NCI-H187 (cell line): ENCODE measurements around the gene UBE4A.
A peak's percentile ranks its signal among the peaks of the same experiment; 100 is the strongest.
"Not testable (repeated sequence)": the region's sequence is repeated elsewhere in the genome, so short reads cannot be mapped to it uniquely, and the experiment has no call there.

Source experiments
- DNase-seq, 2 experiments: peaks; one replicate each; lab custom pipeline; 2025; lab: John Stamatoyannopoulos, UW

Gene UBE4A

GRCh38 chr11:118401880-118402590, 42.6 kb downstream of the UBE4A start:
- no peak for DNase-seq

DNA sequence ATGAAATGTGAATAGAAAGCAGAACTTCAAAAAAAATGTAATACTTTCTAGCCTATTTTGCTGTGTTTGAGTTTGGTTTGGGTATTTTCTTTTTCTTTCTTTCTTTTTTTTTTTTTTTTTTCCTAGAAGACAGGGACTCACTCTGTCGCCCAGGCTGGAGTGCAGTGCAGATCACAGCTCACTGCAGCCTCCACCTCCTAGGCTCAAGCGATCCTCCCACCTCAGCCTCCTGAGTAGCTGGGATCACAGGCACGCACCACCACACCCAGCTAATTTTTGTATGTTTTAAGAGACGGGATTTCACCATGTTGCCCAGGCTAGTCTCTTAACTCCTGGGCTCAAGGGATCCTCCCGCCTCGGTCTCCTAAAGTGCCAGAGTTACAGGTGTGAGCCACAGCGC, 43.2 kb downstream of the UBE4A start:
- not testable (repeated sequence) for DNase-seq

DNA sequence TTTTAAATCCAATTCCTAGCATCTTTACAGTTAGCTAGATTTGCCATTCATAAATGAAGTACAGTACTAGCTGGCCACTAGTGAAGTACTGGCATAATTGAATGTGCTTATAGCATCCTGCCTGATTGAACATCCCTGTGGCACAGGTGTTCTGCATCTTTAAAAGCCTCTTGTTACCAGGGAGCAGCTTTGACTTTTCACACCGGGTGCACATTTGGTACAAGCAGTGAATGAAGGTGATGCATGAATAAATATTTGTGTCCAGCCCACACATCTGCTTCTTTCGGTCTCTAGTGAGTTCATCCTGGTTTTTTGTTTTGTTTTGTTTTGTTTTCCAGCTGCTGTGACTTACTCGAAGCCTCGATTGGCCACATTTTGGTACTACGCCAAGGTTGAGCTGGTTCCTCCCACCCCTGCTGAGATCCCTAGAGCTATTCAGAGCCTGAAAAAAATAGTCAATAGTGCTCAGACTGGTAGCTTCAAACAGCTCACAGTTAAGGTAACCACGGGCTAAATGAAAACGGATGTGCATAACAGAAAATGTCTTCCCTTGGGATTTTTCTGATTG, 47.3 kb downstream of the UBE4A start:
- DNase-seq, result no peak

DNA sequence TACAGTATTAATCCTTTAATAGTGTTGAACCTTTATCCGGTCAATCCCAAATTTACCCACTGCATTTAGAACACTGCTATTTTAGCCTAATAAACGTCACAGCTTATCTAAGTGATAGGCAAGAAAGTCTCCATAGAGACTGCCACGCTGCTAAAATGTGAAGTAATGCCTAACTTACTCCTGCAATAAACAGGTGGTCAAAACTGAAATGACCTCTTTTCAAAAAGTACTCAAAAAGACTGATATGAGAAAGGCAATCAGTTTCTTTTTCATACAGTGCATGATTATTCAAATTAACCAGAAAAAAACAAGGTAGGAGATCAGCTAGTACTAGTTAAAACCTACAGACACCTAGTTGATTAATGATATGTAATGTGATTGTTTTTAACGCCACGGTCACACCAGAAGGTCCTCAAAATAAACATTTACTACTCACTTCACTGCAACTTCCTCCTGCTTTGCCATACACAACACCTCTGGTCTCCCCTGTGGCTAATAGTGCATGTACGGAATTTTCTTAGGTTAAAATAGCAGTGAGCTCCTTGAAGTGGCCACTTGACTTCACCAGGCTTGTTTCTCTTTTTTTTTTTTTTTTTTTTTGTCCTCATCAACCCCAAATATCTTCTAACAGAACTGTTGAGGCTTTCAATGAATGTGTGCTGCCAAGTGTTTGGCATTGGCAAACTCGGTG, 50.8 kb downstream of the UBE4A start:
- no peak for DNase-seq

DNA sequence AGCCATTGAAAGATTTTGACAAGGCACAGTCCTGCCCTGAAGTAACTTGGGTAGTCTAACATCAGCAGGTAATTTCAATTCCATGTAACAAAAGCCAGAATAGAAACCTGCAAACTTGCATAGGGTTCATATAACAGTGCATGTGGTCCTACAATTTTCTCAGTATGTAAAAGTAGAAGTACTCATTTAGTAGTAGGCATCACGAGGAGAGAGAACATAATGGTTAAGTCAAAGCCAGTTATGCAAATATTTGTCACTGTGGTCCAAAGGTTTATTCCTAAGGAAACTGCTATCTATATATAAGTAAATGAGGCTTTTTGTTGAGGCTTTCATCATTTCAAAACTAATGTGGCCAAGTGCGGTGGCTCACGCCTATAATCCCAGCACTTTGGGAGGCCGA, 52.1 kb downstream of the UBE4A start:
- no peak for DNase-seq

DNA sequence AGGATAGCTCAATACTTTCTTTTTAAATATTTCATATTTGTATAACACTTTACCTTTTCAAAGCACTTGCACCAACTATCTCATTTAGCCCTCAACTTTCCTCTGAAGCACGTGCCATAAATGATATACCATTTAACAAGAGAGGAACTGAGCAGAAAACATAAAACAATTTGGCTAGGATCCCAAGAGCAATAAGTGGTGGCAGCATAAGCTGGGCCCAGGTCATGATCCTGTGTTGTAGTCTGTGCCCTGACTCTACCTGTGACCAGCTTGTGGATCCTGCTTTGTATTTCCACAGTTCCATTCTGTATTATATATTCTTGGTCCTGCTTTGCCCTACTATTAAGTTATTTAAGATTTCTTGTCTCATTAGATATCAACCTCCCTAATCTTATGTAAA, 53.5 kb downstream of the UBE4A start:
- DNase-seq, result no peak

DNA sequence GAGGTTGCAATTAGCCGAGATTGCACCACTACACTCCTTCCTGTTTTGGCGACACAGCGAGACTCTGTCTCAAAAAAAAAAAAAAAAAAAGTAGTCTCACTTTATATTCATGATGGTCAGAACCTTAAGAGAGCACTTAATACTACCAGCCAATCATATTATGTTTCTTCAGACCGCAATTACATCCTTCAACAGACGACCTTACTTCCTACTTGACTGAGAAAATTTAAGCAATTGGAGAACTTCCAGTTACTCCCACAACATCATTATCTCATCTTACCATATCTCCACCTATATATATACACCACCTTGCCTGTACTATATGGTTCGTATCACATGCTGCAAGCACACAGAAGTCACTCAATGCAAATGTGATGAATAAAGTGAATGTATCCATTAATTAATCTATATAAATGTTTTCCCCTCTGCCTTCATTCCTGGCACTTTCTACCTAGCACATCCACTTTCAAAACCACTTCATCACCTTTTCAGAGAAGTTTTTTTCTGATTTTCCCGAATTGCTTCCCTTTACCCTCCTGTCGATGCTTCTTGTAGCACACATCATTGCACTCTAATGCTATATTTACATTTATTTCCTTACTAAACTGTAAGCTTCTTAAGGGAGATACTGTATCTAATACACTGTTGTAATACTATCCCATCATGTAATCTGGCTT, 55.8 kb downstream of the UBE4A start:
- DNase-seq, result no peak

GRCh38 chr11:118415739-118416068, 56.3 kb downstream of the UBE4A start:
- no peak for DNase-seq

DNA sequence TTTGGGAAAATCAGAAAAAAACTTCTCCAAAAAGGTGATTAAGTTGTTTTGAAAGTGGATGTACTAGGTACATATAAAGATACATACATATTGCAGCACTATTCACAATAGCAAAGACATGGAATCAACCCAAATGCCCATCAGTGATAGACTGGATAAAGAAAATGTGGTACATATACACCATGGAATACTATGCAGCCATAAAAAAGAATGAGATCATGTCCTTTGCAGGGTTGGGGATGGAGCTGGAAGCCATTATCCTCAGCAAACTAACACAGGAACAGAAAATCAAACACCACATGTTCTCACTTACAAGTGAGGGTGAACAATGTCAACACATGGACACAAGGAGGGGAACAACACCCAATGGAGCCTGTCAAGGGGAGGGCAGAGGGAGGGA, 57.5 kb downstream of the UBE4A start:
- DNase-seq, result not testable (repeated sequence)

DNA sequence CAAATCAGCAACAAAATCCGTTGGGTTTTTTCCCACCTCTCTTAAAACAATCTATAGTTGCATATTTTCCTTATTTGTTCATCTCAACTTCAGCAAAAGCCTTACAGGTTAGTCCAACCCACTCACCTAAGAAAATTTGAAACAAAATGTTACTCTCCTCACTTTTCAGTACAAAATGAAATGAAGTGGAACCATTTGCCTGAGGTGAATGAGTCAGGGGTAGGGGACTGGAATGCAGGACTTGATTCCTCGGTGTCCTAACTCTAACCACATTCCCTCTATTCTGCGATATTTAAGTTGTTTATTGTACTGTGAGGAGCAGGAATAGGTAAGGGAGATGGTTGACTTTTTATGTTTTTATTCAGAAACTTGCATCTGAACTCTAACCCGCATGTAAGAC, 58.4 kb downstream of the UBE4A start:
- no peak for DNase-seq

DNA sequence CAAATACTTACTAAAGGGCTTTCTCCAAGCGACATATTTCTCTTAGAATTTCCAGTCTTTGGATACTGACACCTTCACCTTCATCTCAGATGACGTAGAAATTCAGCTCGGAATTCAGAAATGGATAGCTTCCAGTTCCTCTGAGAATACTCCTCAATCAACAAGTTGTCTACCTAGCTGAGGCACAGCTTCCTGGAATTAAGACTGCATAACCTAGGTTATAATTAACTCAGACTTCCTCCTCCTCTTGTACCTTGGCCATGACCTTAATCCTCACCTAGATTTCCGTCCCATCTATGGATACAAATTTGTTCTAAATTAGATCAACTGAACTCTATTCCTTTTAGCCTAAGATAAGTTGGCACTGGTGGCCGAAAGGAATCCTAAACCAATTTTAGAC, 59.4 kb downstream of the UBE4A start:
- no peak for DNase-seq

DNA sequence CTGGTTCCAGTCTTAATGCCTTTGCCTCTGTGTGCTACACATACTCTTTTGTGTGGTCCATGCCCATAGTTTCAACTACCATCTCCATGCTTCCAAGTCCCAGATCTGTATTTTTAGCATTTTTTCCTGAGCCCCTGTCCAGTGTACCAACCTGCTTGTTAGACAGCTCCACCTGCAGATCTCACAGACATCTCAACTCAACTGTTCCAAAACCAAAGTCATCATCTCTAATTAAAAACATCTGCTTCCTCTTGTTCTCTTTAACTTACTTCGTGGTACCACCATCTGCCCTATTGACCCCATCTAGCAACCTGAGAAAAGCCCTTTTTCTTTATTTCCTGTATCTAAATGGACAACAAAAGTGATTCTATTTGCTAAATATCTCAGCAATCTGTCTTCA, 68.3 kb downstream of the UBE4A start:
- DNase-seq, result no peak

DNA sequence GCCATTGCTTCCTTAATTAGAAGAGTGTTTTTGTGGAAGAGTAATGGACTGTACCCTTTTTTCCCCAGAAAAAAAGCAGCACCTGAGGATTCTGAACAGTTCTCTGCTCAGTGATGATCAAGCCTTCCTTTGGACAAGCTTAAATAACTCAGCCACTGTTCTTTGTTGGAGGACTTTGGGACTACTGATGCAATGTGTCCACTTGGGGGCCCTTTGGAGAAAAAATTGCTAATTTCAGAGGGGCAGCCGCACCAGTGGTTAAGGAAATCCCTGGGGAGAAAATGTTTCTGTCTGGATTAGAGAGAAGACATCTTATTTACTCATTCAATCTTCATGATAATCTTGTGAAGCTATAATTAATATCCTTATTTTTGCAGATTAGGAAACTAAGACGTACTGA, 71.6 kb downstream of the UBE4A start:
- DNase-seq, result no peak

GRCh38 chr11:118434123-118434552, 74.7 kb downstream of the UBE4A start:
- peak in 1 of 2 experiments; percentile 41 for DNase-seq

- peak in 1 of 2 experiments; percentile 59 for DNase-seq
These were observed 75.3 kb downstream of the UBE4A start for GRCh38 chr11:118434553-118435289.

DNA sequence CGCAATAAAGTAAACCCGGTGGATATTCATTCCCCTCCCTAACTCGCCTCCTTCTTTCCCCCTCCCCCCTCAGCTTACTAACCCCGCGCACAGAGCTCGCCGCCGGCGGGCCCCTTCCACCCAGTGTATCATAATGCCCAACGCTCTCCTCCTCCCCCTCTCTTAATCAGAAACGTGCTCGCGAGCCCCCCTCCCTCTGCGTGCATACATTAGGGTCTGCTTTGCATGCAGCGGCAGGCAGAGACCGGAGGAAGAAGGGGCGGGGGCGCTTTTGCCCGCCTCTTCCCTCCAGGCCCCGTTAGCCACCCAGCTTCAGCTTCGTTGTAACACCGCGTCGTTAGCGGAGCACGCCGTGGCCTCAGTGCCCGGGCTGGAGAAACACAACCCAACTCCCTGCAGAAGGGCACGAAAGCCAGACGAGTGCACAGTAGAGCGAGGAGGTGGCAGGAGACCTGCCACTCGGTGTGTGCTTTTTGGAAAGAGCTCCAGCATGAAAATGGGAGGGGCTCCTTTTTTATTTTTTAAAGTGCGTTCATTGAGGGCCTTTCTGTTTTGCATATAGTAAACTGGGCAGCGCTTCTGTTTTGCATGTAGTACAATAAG, 76.0 kb downstream of the UBE4A start:
- peak; percentile 75 to 87 for DNase-seq

- peak; percentile 93 to 97 for DNase-seq
These were observed 76.7 kb downstream of the UBE4A start, which contains the start of gene KMT2A for GRCh38 chr11:118435893-118436624. KMT2A (plus strand) TSS chr11:118436492; CDS start chr11:118436513, 21 bp downstream.

DNA sequence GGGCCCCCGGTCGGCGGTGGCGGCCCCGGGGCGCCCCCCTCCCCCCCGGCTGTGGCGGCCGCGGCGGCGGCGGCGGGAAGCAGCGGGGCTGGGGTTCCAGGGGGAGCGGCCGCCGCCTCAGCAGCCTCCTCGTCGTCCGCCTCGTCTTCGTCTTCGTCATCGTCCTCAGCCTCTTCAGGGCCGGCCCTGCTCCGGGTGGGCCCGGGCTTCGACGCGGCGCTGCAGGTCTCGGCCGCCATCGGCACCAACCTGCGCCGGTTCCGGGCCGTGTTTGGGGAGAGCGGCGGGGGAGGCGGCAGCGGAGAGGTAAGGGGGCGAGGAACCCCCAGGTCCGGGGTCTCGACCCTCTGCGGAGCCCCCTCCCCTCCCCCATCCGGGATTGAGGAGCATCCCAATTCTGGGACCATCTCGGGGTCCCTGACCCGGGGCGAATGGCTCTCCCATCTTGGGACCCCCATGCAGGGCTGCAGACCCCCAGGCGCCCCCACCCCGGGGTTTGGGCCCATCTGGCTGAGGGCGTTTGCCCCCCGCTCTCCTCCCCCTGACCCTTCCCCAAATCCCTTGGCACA, 77.3 kb downstream of the UBE4A start:
- no peak for DNase-seq

DNA sequence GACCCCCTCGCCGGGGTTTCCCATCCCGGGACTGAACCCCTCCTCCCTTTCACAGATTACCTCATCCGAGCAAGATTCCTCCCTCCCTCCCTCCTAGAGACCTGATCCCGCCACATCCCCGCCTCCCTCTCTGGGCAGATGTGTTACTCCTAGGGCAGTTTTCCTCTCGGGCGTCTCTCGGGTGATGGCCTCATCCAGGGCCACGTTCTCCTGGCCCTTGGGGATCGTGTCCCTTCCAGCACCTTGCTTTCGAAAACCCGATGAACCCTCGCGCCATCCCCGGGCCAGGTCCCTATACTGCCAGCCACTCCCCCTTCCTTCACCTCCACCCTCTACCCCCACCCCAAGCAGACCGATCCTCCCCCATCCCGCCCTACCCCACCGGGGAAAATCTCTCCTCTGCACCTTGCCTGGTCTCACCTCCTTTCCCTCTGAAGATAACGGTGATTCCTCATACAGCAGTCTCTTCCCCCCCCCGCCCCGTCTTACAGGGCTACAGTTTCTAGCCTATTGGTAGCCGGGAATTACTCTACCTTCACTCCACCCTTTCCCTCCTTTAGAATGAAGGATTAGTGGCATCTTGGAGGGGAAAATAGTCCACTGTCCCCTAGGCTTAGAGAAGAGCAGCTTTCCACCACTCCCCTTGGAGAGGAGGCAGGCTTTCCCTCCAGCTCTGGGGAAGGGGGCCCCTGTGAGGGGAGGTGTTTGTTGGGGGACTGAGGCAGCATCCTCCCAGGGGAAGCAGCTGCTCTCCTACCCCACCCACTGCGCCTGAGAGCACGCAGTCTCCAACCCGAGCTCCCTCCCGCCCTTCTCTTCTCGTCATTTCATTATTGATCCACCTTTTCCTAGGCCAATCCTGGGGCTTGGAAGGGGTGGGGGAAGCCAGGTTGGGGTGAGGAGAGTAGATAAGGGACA, 78.1 kb downstream of the UBE4A start:
- DNase-seq, result no peak
